H9 (cell line): ENCODE measurements around the gene VWF. TPM values are rescaled to one million over a fixed set of nuclear protein-coding genes. Genes with fewer than 3 reads are reported as not detected.

Source experiments
- DNase-seq: peaks from one replicate; pipeline ENCODE4 v3.0.0-alpha.2; 2017
- H2AFZ ChIP-seq: one replicate; pipeline ENCODE4 v1.6.1; 2013; ENCODE audit warnings: mild to moderate bottlenecking, low read length, control low read depth, moderate library complexity
- H2AK5ac ChIP-seq: 2 replicates; pipeline ENCODE4 v1.6.1; 2013; ENCODE audit warnings: low read length, control low read depth, mixed read lengths; ENCODE audit not compliant: insufficient read length
- H2BK120ac ChIP-seq: one replicate; pipeline ENCODE4 v1.6.1; 2013; ENCODE audit warnings: low read depth, mild to moderate bottlenecking, low read length, control low read depth, inconsistent platforms; ENCODE audit not compliant: poor library complexity, severe bottlenecking
- H2BK12ac ChIP-seq: 2 replicates; pipeline ENCODE4 v1.6.1; 2013; ENCODE audit warnings: low read length, control low read depth, mixed read lengths, low read depth; ENCODE audit not compliant: insufficient read length
- H2BK15ac ChIP-seq: 2 replicates; pipeline ENCODE4 v1.6.1; 2013; ENCODE audit warnings: low read depth, low read length, control low read depth
- H2BK20ac ChIP-seq: one replicate; pipeline ENCODE4 v1.6.1; 2013; ENCODE audit warnings: low read depth, mild to moderate bottlenecking, low read length, control low read depth, inconsistent platforms; ENCODE audit not compliant: poor library complexity, severe bottlenecking
- H2BK5ac ChIP-seq: 2 replicates; pipeline ENCODE4 v1.6.1; 2013; ENCODE audit warnings: low read length, control low read depth, mixed read lengths; ENCODE audit not compliant: insufficient read length
- H3K14ac ChIP-seq: 2 replicates; pipeline ENCODE4 v1.6.1; 2013; ENCODE audit warnings: low read length, control low read depth; ENCODE audit not compliant: insufficient read depth
- H3K18ac ChIP-seq: 2 replicates; pipeline ENCODE4 v1.6.1; 2013; ENCODE audit warnings: low read depth, mild to moderate bottlenecking, mixed read lengths, low read length, control low read depth; ENCODE audit not compliant: insufficient read length
- H3K23ac ChIP-seq: 2 replicates; pipeline ENCODE4 v1.6.1; 2013; ENCODE audit warnings: low read length, control low read depth, mixed read lengths, low read depth; ENCODE audit not compliant: insufficient read length
- H3K23me2 ChIP-seq: 2 replicates; pipeline ENCODE4 v1.6.1; 2013; ENCODE audit warnings: low read depth, mild to moderate bottlenecking, mixed read lengths, low read length, control low read depth; ENCODE audit not compliant: insufficient read length, poor library complexity, severe bottlenecking
- H3K27ac ChIP-seq: 2 replicates; pipeline ENCODE4 v1.5.1; 2013; ENCODE audit warnings: low read length, control low read depth, mixed read lengths, low read depth; ENCODE audit not compliant: insufficient read length
- H3K27me3 ChIP-seq: 2 replicates; pipeline ENCODE4 v1.6.1; 2013; ENCODE audit warnings: low read length, control low read depth, inconsistent platforms; ENCODE audit not compliant: insufficient read depth
- H3K4ac ChIP-seq: 2 replicates; pipeline ENCODE4 v1.6.1; 2013; ENCODE audit warnings: low read depth, mild to moderate bottlenecking, control low read depth, inconsistent platforms, low read length, moderate library complexity
- H3K4me1 ChIP-seq: 2 replicates; pipeline ENCODE4 v1.6.1; 2013; ENCODE audit warnings: low read length, control low read depth, inconsistent platforms; ENCODE audit not compliant: insufficient read depth
- H3K4me2 ChIP-seq: 2 replicates; pipeline ENCODE4 v1.6.1; 2013; ENCODE audit warnings: low read length, control low read depth, mixed read lengths; ENCODE audit not compliant: insufficient read length, insufficient read depth
- H3K56ac ChIP-seq: 2 replicates; pipeline ENCODE4 v1.6.1; 2013; ENCODE audit warnings: low read depth, mild to moderate bottlenecking, mixed read lengths, low read length, control low read depth; ENCODE audit not compliant: insufficient read length
- H3K79me1 ChIP-seq: 2 replicates; pipeline ENCODE4 v1.6.1; 2013; ENCODE audit warnings: low read depth, mild to moderate bottlenecking, moderate library complexity, low read length, control low read depth, inconsistent platforms; ENCODE audit not compliant: insufficient read depth, poor library complexity, severe bottlenecking
- H3K79me2 ChIP-seq: 2 replicates; pipeline ENCODE4 v1.6.1; 2013; ENCODE audit warnings: low read length, control low read depth, inconsistent platforms; ENCODE audit not compliant: insufficient read depth
- H3K9ac ChIP-seq: 2 replicates; pipeline ENCODE4 v1.6.1; 2013; ENCODE audit warnings: low read length, control low read depth, mixed read lengths; ENCODE audit not compliant: insufficient read length; ENCODE audit errors: extremely low read depth
- H3K9me3 ChIP-seq: one replicate; pipeline ENCODE4 v1.6.1; 2013; ENCODE audit warnings: low read depth, low read length, inconsistent platforms; ENCODE audit not compliant: control insufficient read depth
- H3T11ph ChIP-seq: one replicate; pipeline ENCODE4 v1.6.1; 2013; ENCODE audit warnings: mild to moderate bottlenecking, low read length, control low read depth, inconsistent platforms
- H4K20me1 ChIP-seq: one replicate; pipeline ENCODE4 v1.6.1; 2013; ENCODE audit not compliant: control insufficient read depth, insufficient read length, insufficient read depth
- H4K5ac ChIP-seq: 2 replicates; pipeline ENCODE4 v1.6.1; 2013; ENCODE audit warnings: low read depth, mild to moderate bottlenecking, mixed read lengths, low read length, control low read depth; ENCODE audit not compliant: insufficient read length
- H4K8ac ChIP-seq: replicated peaks from 2 replicates; pipeline ENCODE4 v1.6.1; 2013; ENCODE audit warnings: low read length, control low read depth, mixed read lengths, low read depth; ENCODE audit not compliant: insufficient read length
- H4K91ac ChIP-seq: 2 replicates; pipeline ENCODE4 v1.6.1; 2013; ENCODE audit warnings: low read depth, mild to moderate bottlenecking, moderate library complexity, mixed read lengths, low read length, control low read depth; ENCODE audit not compliant: insufficient read length
- H3K27ac Mint-ChIP-seq, 3 experiments: 2 replicates in 2 of 3; 3 replicates in 1 of 3; pipeline ENCODE4 v1.8.0; 2020 to 2021; ENCODE audit warnings: mixed read lengths in 3 of 3, mild to moderate bottlenecking in 1 of 3, moderate library complexity in 1 of 3
- H3K27me3 Mint-ChIP-seq: 2 replicates; pipeline ENCODE4 v1.8.0; 2021; ENCODE audit warnings: low read depth, mild to moderate bottlenecking, moderate library complexity, mixed read lengths
- H3K36me3 Mint-ChIP-seq, 3 experiments: 2 replicates in 2 of 3; 3 replicates in 1 of 3; pipeline ENCODE4 v1.8.0; 2020 to 2021; ENCODE audit warnings: low read depth in 3 of 3, mixed read lengths in 3 of 3; ENCODE audit not compliant: insufficient read depth in 1 of 3
- H3K4me1 Mint-ChIP-seq, 2 experiments: 2 replicates each; pipeline ENCODE4 v1.8.0; 2020; ENCODE audit warnings: mixed read lengths in 2 of 2
- H3K4me3 Mint-ChIP-seq, 2 experiments: 2 replicates in 1 of 2; 3 replicates in 1 of 2; pipeline ENCODE4 v1.8.0; 2020 to 2021; ENCODE audit warnings: mild to moderate bottlenecking in 2 of 2, mixed read lengths in 2 of 2, moderate library complexity in 1 of 2
- H3K9me3 Mint-ChIP-seq, 2 experiments: 2 replicates in 1 of 2; 3 replicates in 1 of 2; pipeline ENCODE4 v1.8.0; 2020; ENCODE audit warnings: mild to moderate bottlenecking in 2 of 2, mixed read lengths in 2 of 2, moderate library complexity in 1 of 2
- WGBS: extraction: QIAGEN DNeasy Blood & Tissue Kit; methylation state at CpG from one replicate; pipeline ENCODE4 v1.1.7; 2013; ENCODE audit warnings: missing lambda C conversion rate, low lambda C conversion rate, mixed read lengths; ENCODE audit not compliant: insufficient read length; ENCODE audit errors: extremely low coverage; 5-methylcytosine and 5-hydroxymethylcytosine counted together
- total RNA-seq: library from RNA; stranded (reverse); gene quantifications from 2 replicates; pipeline ENCODE4 v1.2.1, GENCODE V29; 2021
- TF ChIP-seq, protein P1 (sequence below): fragments of 200-600 bp; sonication (generic); conservative IDR thresholded peaks from 3 replicates; pipeline ENCODE4 v1.8.0; 2021; ENCODE audit warnings: antibody characterized with exemption, mild to moderate bottlenecking

Gene VWF
- total RNA-seq, 1 experiment from 2014 or later: 0.17 TPM

DNA sequence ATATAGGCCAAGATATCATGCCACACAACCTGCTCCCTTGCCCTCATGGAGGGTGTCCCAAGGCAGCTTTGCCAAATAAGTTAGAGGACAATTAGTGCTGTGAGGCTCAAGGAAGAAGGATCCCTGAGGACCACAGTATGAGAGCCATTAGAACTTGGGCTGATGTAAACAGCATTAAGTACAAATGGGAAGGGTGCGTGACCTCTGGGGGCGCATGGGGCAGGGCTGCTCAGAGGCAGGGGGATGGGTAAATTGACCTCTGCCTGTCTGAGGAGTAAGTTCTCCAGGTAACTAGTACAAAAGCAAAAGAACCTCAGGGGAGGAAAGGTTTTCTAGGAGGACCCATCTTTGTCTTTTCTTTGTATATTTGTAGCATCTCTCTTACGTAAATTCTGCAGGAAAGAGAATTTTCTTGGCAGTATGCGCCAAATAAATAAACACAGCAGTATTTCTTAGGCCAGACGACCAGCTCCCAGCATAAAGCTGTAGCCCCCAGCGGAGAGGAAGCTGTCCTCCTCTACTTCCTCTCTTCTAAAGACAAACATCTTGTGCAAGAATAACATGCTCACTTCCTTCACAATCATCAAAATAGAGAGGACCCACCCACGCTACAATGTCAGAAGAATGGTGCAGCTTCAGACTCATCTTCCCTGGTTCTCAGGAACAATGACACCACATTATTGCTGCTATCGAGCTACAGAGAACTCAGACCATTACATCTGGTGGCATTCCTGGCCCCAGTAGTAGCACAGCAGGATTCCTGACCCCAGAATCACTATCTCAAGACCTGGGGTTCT lies 16.4 kb upstream of the VWF start:
- H2BK120ac ChIP-seq: no peak overlapping the region

More for the DNA sequence above, 16.4 kb upstream of the VWF start:
- H2BK15ac ChIP-seq: no peak overlapping the region
- H2BK5ac ChIP-seq: no peak overlapping the region
- no peak overlapping the region for H3K27ac ChIP-seq
- H2AFZ ChIP-seq: no peak overlapping the region
- peaks cover 8 to 10% of the 10 kb centered on the region in 2 experiments; a peak in 3 of 4 replicates for H3K4me1 Mint-ChIP-seq
- H4K20me1 ChIP-seq: no peaks in the 10 kb centered on the region
- H3K79me2 ChIP-seq: no peaks in the 10 kb centered on the region
- no peak overlapping the region for H4K91ac ChIP-seq
- TF ChIP-seq, protein P1, sequence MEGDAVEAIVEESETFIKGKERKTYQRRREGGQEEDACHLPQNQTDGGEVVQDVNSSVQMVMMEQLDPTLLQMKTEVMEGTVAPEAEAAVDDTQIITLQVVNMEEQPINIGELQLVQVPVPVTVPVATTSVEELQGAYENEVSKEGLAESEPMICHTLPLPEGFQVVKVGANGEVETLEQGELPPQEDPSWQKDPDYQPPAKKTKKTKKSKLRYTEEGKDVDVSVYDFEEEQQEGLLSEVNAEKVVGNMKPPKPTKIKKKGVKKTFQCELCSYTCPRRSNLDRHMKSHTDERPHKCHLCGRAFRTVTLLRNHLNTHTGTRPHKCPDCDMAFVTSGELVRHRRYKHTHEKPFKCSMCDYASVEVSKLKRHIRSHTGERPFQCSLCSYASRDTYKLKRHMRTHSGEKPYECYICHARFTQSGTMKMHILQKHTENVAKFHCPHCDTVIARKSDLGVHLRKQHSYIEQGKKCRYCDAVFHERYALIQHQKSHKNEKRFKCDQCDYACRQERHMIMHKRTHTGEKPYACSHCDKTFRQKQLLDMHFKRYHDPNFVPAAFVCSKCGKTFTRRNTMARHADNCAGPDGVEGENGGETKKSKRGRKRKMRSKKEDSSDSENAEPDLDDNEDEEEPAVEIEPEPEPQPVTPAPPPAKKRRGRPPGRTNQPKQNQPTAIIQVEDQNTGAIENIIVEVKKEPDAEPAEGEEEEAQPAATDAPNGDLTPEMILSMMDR: no peak
- H4K5ac ChIP-seq: no peak overlapping the region
- no peak overlapping the region for H2BK12ac ChIP-seq
- H2BK20ac ChIP-seq: no peak overlapping the region
- H3K79me1 ChIP-seq: no peaks in the 10 kb centered on the region
- no peak overlapping the region for H3K56ac ChIP-seq
- H3K27ac Mint-ChIP-seq: no peak overlapping the region; a peak in 1 of 7 replicates
- H3K36me3 Mint-ChIP-seq: peaks cover 2 to 8% (median 3%) of the 10 kb centered on the region in 3 experiments; a peak in 6 of 7 replicates
- H3K27me3 ChIP-seq: no peaks in the 10 kb centered on the region
- H3K14ac ChIP-seq: no peak overlapping the region
- peaks cover 7 to 9% of the 10 kb centered on the region in 2 experiments; a peak in 4 of 5 replicates for H3K9me3 Mint-ChIP-seq
- H2AK5ac ChIP-seq: no peak overlapping the region
- H3K23me2 ChIP-seq: no peaks in the 10 kb centered on the region
- H3K23ac ChIP-seq: no peak overlapping the region
- no peak for DNase-seq
- H3K9ac ChIP-seq: no peak overlapping the region
- no peak overlapping the region for H3K4me2 ChIP-seq
- H3K4me1 ChIP-seq: no peaks in the 10 kb centered on the region
- no peaks in the 10 kb centered on the region for H3K9me3 ChIP-seq
- H3K27me3 Mint-ChIP-seq: peaks cover 3% of the 10 kb centered on the region
- no peak overlapping the region for H4K8ac ChIP-seq
- WGBS: no CpG with 5 or more reads among the region's 8 CpGs
- no peak overlapping the region for H3K18ac ChIP-seq
- H3K4me3 Mint-ChIP-seq: no peak overlapping the region
- no peak overlapping the region for H3K4ac ChIP-seq
- H3T11ph ChIP-seq: no peak overlapping the region
